GM12878 (cell line): ENCODE data around the gene RTN3.

Experiments
- CTCF ChIP-seq, 3 experiments: IDR thresholded peaks in 2 of 3; conservative IDR thresholded peaks in 1 of 3; 2 replicates each; pipeline ENCODE4 v1.5.1; 2011; ENCODE audit warnings: low read depth in 3 of 3, low read length in 3 of 3, mild to moderate bottlenecking in 3 of 3, control low read depth in 2 of 3, moderate library complexity in 2 of 3, inconsistent platforms in 1 of 3, mixed read lengths in 1 of 3; ENCODE audit not compliant: control insufficient read depth in 2 of 3, insufficient read depth in 1 of 3; ENCODE audit errors: extremely low read depth in 1 of 3
- POLR2AphosphoS5 ChIP-seq: IDR thresholded peaks from 2 replicates; pipeline ENCODE4 v1.6.1; 2011; ENCODE audit warnings: mild to moderate bottlenecking, low read length, inconsistent platforms
- TCF7 ChIP-seq: IDR thresholded peaks from 2 replicates; pipeline ENCODE4 v1.6.1; 2014; ENCODE audit warnings: antibody characterized with exemption, borderline replicate concordance
- USF1 ChIP-seq: IDR thresholded peaks from 2 replicates; pipeline ENCODE4 v1.6.1; 2011; ENCODE audit warnings: borderline replicate concordance, low read depth, mild to moderate bottlenecking, moderate library complexity, mixed read lengths, low read length; ENCODE audit not compliant: insufficient read depth; ENCODE audit errors: extremely low read length
- ZBTB33 ChIP-seq: fragments of 450-650 bp; IDR thresholded peaks from 2 replicates; pipeline ENCODE4 v1.6.1; 2017; ENCODE audit warnings: mild to moderate bottlenecking
- ZNF274 ChIP-seq: IDR thresholded peaks from one replicate; pipeline ENCODE4 v1.8.0; 2011; ENCODE audit not compliant: insufficient read length, insufficient read depth

GRCh38 chr11:63641727-63642126, 39.6 kb upstream of the RTN3 start:
- TF ChIP-seq CTCF (IDR thresholded peaks at IDR 0.05 in 2 of 3, conservative IDR thresholded peaks at IDR 0.05 in 1 of 3; ENCODE audit: control insufficient read depth in 2 of 3, extremely low read depth in 1 of 3, insufficient read depth in 1 of 3, low read depth in 3 of 3, low read length in 3 of 3) (no peak), TCF7 (no peak), ZNF274 (no peak), USF1 (no peak), ZBTB33 (no peak), POLR2AphosphoS5 (no peak)
